Measurements from ENCODE around the gene ADCK1.

The ADCK1 gene

DNA sequence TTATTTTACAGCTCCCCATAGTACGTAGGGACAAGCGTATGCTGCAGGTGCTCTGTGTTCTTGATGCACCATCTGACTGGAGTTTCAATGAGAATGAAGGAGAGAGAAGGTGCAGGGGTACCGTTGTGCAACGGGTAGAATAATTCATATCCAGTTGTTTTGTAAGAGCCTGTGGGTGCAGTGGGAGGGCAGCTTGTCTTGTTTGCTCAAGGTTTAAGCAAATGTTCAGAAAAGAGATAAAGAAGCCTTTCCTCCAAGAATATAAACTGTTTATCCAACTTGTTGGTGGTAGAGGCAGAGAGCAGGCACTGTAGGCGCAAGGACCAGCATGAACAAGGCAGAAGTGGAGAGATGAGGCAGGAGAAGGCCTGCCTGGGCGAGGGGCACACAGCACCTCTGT lies 64.2 kb downstream of the ADCK1 start:
- Histone ChIP-seq H3K4me1 (ENCODE audit: insufficient read depth, poor library complexity, severe bottlenecking) (no peaks in the 10 kb centered on the region), H3K27ac (ENCODE audit: poor library complexity, severe bottlenecking) (no peak overlapping the region), H3K9me3 (ENCODE audit: severe bottlenecking) (no peaks in the 10 kb centered on the region), H3K36me3 (ENCODE audit: low read depth) (no peaks in the 10 kb centered on the region), H3K27me3 (ENCODE audit: insufficient read depth, poor library complexity, severe bottlenecking) (no peaks in the 10 kb centered on the region), H3K4me3 (ENCODE audit: severe bottlenecking) (no peak overlapping the region)
- TF ChIP-seq CTCF (IDR thresholded peaks at IDR 0.05; ENCODE audit: poor library complexity, severe bottlenecking) = no peak
- no peak for ATAC-seq (ENCODE audit: low read depth)
- DNase-seq (ENCODE audit: low spot score) = no peak

DNA sequence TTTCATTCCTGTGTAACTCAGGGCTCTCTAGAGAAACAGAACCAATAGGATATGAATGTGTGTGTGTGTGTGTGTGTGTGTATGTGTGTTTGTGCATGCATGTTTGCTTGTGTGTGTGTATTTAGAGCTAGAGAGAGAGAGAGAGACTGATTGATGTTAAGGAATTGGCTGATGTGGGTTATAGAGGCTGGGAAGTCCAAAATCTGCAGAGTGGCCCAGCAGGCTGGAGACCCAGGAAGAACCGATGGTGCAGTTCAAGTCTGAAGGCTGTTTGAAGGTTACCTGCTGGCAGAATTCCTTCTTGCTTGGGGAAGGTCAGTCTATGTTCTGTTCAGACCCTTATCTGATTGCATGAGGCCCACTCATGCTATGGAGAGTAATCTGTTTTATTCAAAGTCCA lies 64.7 kb downstream of the ADCK1 start:
- no peaks in the 10 kb centered on the region for H3K9me3 ChIP-seq (ENCODE audit: severe bottlenecking)
- no peak overlapping the region for H3K27ac ChIP-seq (ENCODE audit: poor library complexity, severe bottlenecking)
- DNase-seq (ENCODE audit: low spot score) (no peak), ATAC-seq (ENCODE audit: low read depth) (no peak)
- TF ChIP-seq CTCF (IDR thresholded peaks at IDR 0.05; ENCODE audit: poor library complexity, severe bottlenecking) = no peak
- no peaks in the 10 kb centered on the region for H3K4me1 ChIP-seq (ENCODE audit: insufficient read depth, poor library complexity, severe bottlenecking)
- H3K27me3 ChIP-seq (ENCODE audit: insufficient read depth, poor library complexity, severe bottlenecking) = no peaks in the 10 kb centered on the region
- no peaks in the 10 kb centered on the region for H3K36me3 ChIP-seq (ENCODE audit: low read depth)
- no peak overlapping the region for H3K4me3 ChIP-seq (ENCODE audit: severe bottlenecking)

GRCh38 chr14:77865455-77865854 lies 65.5 kb downstream of the ADCK1 start:
- Histone ChIP-seq H3K4me3 (ENCODE audit: severe bottlenecking) (no peak overlapping the region), H3K9me3 (ENCODE audit: severe bottlenecking) (no peaks in the 10 kb centered on the region), H3K36me3 (ENCODE audit: low read depth) (no peaks in the 10 kb centered on the region), H3K27ac (ENCODE audit: poor library complexity, severe bottlenecking) (no peak overlapping the region), H3K4me1 (ENCODE audit: insufficient read depth, poor library complexity, severe bottlenecking) (no peaks in the 10 kb centered on the region), H3K27me3 (ENCODE audit: insufficient read depth, poor library complexity, severe bottlenecking) (no peaks in the 10 kb centered on the region)
- ATAC-seq (ENCODE audit: low read depth) (no peak), DNase-seq (ENCODE audit: low spot score) (no peak)
- no peak for TF ChIP-seq CTCF (IDR thresholded peaks at IDR 0.05; ENCODE audit: poor library complexity, severe bottlenecking)

DNA sequence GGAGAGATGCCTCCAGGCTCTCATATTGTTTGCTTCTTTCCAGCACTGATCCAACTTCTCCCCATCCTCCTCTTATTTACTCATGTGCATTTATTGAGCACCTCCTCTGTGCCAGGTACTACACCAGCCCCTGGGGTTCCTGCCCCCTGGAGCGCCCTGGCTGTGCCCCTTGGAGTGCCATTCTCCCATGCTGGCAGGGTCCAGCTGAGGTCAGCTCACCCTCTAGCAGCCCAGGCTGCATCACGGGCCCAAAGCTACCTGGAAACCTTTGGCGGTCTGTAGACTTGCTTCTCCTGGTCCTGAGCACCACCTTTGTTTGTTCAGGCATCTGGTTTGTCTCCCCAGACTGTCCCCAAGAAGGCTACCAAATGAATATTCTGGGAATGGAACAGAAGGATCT lies 67.0 kb downstream of the ADCK1 start:
- TF ChIP-seq CTCF (IDR thresholded peaks at IDR 0.05; ENCODE audit: poor library complexity, severe bottlenecking) = no peak
- no peaks in the 10 kb centered on the region for H3K36me3 ChIP-seq (ENCODE audit: low read depth)
- no peaks in the 10 kb centered on the region for H3K27me3 ChIP-seq (ENCODE audit: insufficient read depth, poor library complexity, severe bottlenecking)
- no peak for DNase-seq (ENCODE audit: low spot score)
- no peak overlapping the region for H3K27ac ChIP-seq (ENCODE audit: poor library complexity, severe bottlenecking)
- no peak overlapping the region for H3K4me3 ChIP-seq (ENCODE audit: severe bottlenecking)
- H3K4me1 ChIP-seq (ENCODE audit: insufficient read depth, poor library complexity, severe bottlenecking) = no peaks in the 10 kb centered on the region
- no peak for ATAC-seq (ENCODE audit: low read depth)
- no peaks in the 10 kb centered on the region for H3K9me3 ChIP-seq (ENCODE audit: severe bottlenecking)

DNA sequence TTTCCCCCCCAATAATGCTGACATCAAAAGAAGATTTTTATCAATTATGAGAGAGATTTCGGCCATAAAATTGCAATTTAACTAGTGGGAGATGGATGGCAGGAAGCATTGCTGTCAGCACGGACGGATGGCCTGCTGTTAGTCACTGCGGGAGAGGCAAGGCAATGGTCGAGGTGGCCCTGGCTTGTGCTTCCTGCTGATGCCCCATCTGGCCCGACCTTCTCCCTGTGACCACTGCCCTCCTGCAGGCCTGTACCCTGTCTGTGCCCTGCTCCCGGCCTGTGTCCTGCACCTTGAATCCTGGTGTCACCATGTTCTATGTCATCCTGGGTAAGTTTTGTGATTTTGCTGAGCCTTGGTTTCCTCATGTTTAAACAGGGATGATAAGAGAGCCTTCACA lies 67.6 kb downstream of the ADCK1 start:
- H3K9me3 ChIP-seq (ENCODE audit: severe bottlenecking) = no peaks in the 10 kb centered on the region
- H3K27ac ChIP-seq (ENCODE audit: poor library complexity, severe bottlenecking) = no peak overlapping the region
- no peaks in the 10 kb centered on the region for H3K36me3 ChIP-seq (ENCODE audit: low read depth)
- H3K27me3 ChIP-seq (ENCODE audit: insufficient read depth, poor library complexity, severe bottlenecking) = no peaks in the 10 kb centered on the region
- H3K4me1 ChIP-seq (ENCODE audit: insufficient read depth, poor library complexity, severe bottlenecking) = no peaks in the 10 kb centered on the region
- ATAC-seq (ENCODE audit: low read depth) (no peak), DNase-seq (ENCODE audit: low spot score) (no peak)
- TF ChIP-seq CTCF (IDR thresholded peaks at IDR 0.05; ENCODE audit: poor library complexity, severe bottlenecking) = no peak
- H3K4me3 ChIP-seq (ENCODE audit: severe bottlenecking) = no peak overlapping the region
